Adrenal gland (tissue), 5 donors: Measurements from ENCODE around the gene HEATR5B.

Experiments used
- POLR2A ChIP-seq, 2 donors: fragments of 450-650 bp; IDR thresholded peaks; one replicate each; pipeline ENCODE4 v1.6.1; 2017; ENCODE audit warnings: antibody characterized with exemption in 2 of 2, mild to moderate bottlenecking in 2 of 2, moderate library complexity in 1 of 2
- TF ChIP-seq, protein P1 (sequence below), 6 experiments: fragments of 450-650 bp in 4 of 6; fragments of 200-600 bp in 2 of 6; sonication (generic) in 1 of 6; IDR thresholded peaks; 1 replicate in 5 of 6; 2 replicates in 1 of 6; pipeline versions ENCODE4 v1.5.1 to v1.8.0; 2016 to 2021; ENCODE audit warnings: antibody characterized with exemption in 6 of 6, mild to moderate bottlenecking in 2 of 6, moderate library complexity in 1 of 6
- donor health status: DM: no; HTN: no; CAD: no.

GRCh38 chr2:37020887-37021796, 63.0 kb downstream of the HEATR5B start:
- TF ChIP-seq, protein P1, sequence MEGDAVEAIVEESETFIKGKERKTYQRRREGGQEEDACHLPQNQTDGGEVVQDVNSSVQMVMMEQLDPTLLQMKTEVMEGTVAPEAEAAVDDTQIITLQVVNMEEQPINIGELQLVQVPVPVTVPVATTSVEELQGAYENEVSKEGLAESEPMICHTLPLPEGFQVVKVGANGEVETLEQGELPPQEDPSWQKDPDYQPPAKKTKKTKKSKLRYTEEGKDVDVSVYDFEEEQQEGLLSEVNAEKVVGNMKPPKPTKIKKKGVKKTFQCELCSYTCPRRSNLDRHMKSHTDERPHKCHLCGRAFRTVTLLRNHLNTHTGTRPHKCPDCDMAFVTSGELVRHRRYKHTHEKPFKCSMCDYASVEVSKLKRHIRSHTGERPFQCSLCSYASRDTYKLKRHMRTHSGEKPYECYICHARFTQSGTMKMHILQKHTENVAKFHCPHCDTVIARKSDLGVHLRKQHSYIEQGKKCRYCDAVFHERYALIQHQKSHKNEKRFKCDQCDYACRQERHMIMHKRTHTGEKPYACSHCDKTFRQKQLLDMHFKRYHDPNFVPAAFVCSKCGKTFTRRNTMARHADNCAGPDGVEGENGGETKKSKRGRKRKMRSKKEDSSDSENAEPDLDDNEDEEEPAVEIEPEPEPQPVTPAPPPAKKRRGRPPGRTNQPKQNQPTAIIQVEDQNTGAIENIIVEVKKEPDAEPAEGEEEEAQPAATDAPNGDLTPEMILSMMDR (IDR thresholded peaks at IDR 0.05), result no peak
- no peak for TF ChIP-seq POLR2A (IDR thresholded peaks at IDR 0.05)
